ENCODE data around the gene SYCP2L. TPM values are rescaled to one million over a fixed set of nuclear protein-coding genes. Genes with fewer than 3 reads are reported as not detected.
"Not testable (repeated sequence)": the region's sequence is repeated elsewhere in the genome, so short reads cannot be mapped to it uniquely, and the experiment has no call there.

The SYCP2L gene
- under 1 TPM in 1 of 2 experiments, not detected in 1; 0.13 TPM for total RNA-seq

DNA sequence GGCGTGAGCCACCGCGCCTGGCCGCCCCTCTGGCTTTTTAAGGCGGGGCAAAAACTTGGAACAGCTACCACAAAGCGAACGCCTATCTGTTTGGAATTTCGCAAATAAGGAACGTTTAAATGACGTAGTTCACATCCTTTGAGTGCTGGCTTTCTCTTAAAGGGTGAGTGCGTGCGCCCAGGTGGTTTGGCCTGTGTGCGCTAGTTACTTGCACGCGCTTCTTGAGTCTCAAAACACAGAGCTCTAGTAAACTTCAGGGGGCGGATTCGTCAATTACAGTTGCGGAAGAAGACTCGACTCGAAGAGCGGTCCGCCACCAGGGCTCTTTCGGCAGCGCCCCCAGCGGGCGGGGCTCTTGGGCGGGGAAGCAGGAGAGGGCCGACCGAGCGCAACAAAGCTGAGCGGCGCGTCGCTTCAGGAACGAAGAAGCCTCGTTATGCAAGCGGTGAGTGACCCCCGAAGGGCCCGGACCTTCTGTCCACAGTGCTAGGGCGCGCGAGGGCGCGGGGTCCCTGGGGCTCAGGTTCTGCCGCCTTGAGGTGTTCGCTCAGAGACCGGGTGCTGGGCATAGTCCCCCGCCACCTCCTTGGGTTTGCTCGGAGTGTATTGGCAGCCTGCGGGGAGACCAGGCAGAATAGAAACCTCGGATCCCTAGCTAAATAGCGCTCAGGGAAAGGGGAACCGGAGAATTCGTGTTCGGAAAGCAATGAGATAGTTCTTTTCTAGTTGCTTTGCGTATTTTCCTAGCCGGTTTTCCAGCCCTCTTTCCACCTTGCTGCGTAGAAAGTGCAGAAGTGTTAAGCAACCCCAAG lies at the start of gene SYCP2L:
Gene SYCP2L, plus strand, starts transcription at position 362 of the 812 bp plus-strand sequence. Its CDS starts 75 bp downstream, at position 437.
- Mint-ChIP-seq H3K36me3 (ENCODE audit: low read depth) (peaks cover 2% of the 10 kb centered on the region), H3K27me3 (ENCODE audit: low read depth) (peaks cover 69% of the 10 kb centered on the region), H3K4me1 (ENCODE audit: low read depth) (peaks cover 13% of the 10 kb centered on the region), H3K4me3 (peak within 1 kb of the TSS; percentile 58), H3K27ac (no peak within 1 kb of the TSS), H3K9me3 (ENCODE audit: insufficient read depth) (no peaks in the 10 kb centered on the region)
- ChIA-PET CTCF (no interaction called here), POLR2A (no interaction called here)
- ATAC-seq (peak; percentile 51), DNase-seq (peak; percentile 24)

DNA sequence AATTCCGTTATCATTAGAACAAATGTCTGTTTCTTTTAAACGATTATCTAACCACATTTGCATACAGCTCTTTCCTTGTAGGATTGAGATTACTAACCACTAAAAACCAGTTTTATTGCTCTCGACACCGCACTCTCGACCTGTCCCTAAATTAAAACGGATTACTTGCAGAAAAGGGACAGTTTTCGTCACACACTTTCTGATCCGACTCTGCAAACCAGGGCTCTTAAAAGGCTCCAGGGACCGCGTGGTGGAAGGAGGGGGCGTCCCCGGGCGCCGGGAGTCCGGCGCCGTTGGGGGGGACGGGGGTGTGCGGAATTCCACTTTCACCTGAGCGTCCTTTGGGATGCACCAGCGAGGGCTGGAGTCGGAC lies 49.2 kb upstream of the SYCP2L start:
- no peaks in the 10 kb centered on the region for H3K36me3 Mint-ChIP-seq (ENCODE audit: low read depth)
- H3K27ac Mint-ChIP-seq: no peak overlapping the region
- H3K9me3 Mint-ChIP-seq (ENCODE audit: insufficient read depth): no peaks in the 10 kb centered on the region
- CTCF ChIA-PET: interaction anchor here (1.4 kb wide), 2 partner anchors 117 to 359 kb away, joined by 3 to 4 read pairs; no protein-coding TSS in a partner anchor
- H3K4me1 Mint-ChIP-seq (ENCODE audit: low read depth): peaks cover 20% of the 10 kb centered on the region
- POLR2A ChIA-PET: no interaction called here
- ATAC-seq (peak; percentile 7), DNase-seq (peak; percentile 25)
- peaks cover 45% of the 10 kb centered on the region for H3K27me3 Mint-ChIP-seq (ENCODE audit: low read depth)
- peak overlapping the region; percentile 77 for H3K4me3 Mint-ChIP-seq

DNA sequence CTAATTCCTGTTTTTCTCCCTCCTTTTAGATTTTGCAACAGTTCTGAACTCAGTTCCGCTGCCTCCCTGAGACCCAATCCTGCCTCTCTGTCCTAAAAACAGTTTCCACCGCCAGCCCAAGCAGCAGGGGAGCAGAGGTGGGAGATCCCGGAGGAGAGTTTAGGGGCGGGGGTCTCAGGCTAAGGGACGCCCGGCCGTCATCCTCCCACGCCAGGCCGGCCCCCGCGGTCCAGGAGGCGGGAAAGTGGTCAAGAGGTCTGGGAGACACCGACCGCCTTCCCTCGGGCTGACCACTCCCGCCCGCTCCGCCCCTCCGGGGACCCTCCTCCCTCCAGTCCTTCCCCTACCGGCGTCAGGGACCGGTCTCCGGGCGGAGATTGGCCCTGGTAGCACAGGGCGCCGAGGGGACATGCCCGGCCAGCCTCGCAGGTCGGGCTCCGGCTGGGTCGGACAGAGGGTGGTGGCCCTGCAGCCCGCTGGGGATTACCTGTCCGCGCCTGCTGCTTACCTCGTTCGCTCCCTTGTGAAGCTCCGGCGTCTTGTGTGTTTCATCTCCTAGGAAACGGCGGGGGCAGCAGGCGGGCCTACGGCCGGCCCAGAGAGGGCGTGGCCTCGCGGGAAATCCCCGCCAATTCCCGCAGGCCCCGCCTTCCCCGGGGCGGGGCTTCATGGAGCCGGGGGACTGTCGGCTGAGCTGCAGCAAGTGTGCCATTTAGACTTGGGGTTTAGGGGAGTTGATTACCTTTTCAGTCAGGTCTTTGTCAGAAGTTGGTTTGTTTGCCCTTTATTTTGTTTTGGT lies 48.7 kb upstream of the SYCP2L start, which contains the start of gene MAK:
Gene MAK, minus strand, starts transcription at position 545 of the 799 bp plus-strand sequence. CDS start 7,891 bp downstream, outside the sequence.
- peak; percentile 90 for DNase-seq
- no peaks in the 10 kb centered on the region for H3K36me3 Mint-ChIP-seq (ENCODE audit: low read depth)
- H3K27me3 Mint-ChIP-seq (ENCODE audit: low read depth): peaks cover 45% of the 10 kb centered on the region

DNA sequence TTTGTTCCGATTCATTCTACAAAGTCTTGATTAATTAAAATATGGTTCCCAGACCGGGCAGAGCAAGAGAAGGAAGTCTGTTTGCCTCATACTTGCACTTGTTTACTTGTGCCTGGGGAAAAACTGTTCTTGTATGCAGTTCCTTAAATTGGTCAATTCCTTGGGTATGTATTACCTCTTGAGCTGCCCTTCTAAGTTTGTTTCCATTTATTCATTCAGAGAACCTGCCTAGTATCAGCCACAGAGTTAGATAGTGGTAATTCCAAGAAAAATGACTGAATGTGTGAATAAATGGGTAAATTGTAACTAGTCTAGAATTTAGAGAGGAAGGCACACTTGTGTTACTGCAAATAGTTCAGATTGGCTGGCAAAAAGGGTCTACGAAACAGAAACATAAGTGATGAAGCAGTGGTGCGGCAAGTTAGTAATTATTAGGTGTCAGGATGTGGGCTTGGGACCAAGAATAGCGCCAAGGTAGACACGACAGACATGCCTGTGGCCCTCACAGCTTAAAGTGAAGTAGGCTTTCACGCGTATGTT lies 48.0 kb upstream of the SYCP2L start:
- POLR2A ChIA-PET: interaction anchor here (0.7 kb wide), 1 partner anchor 94 kb away, joined by 3 read pairs; no protein-coding TSS in a partner anchor
- peaks cover 45% of the 10 kb centered on the region for H3K27me3 Mint-ChIP-seq (ENCODE audit: low read depth)
- DNase-seq (no peak), ATAC-seq (peak; percentile 37)
- CTCF ChIA-PET: interaction anchor here (0.9 kb wide), 1 partner anchor 400 kb away, joined by 3 read pairs; no protein-coding TSS in a partner anchor
- H3K4me3 Mint-ChIP-seq: peak overlapping the region; percentile 77
- H3K9me3 Mint-ChIP-seq (ENCODE audit: insufficient read depth): no peaks in the 10 kb centered on the region
- peaks cover 20% of the 10 kb centered on the region for H3K4me1 Mint-ChIP-seq (ENCODE audit: low read depth)
- H3K36me3 Mint-ChIP-seq (ENCODE audit: low read depth): no peaks in the 10 kb centered on the region
- peak overlapping the region; percentile 12 for H3K27ac Mint-ChIP-seq

More for the DNA sequence above, 48.7 kb upstream of the SYCP2L start, which contains the start of gene MAK:
- ChIA-PET CTCF (interaction anchor here (0.9 to 1.4 kb wide), 2 partner anchors 117 to 399 kb away, joined by 3 read pairs; no protein-coding TSS in a partner anchor), POLR2A (interaction anchor here (0.7 kb wide), 1 partner anchor 93 kb away, joined by 3 read pairs; no protein-coding TSS in a partner anchor)
- peaks cover 20% of the 10 kb centered on the region for H3K4me1 Mint-ChIP-seq (ENCODE audit: low read depth)
- peak; percentile 97 for ATAC-seq
- H3K4me3 Mint-ChIP-seq: peak within 1 kb of the TSS; percentile 77
- no peaks in the 10 kb centered on the region for H3K9me3 Mint-ChIP-seq (ENCODE audit: insufficient read depth)
- H3K27ac Mint-ChIP-seq: peak within 1 kb of the TSS; percentile 12

DNA sequence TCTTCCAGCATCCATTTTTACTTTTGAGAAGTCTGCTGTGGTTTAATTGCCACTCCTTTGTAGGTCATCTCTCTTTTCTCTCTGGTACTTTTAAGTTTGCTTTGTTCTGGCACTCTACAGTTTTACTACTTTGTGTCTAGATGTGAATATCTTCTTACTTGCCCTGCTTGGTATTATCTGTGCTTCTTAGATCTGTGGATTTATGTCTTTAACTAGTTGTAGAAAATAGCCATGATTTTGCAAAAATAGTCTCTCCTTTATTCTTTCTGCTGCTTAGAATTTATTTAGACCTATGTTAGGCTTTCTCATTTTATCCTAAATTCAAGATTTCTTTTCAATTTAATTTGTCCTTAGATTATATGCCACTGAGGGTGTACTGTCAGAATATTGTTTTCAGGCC lies 43.3 kb upstream of the SYCP2L start:
- Mint-ChIP-seq H3K27me3 (ENCODE audit: low read depth) (peaks cover 12% of the 10 kb centered on the region), H3K4me3 (no peak overlapping the region), H3K27ac (no peak overlapping the region), H3K36me3 (ENCODE audit: low read depth) (no peaks in the 10 kb centered on the region), H3K4me1 (ENCODE audit: low read depth) (peaks cover 9% of the 10 kb centered on the region), H3K9me3 (ENCODE audit: insufficient read depth) (no peaks in the 10 kb centered on the region)
- ChIA-PET POLR2A (no interaction called here), CTCF (no interaction called here)
- ATAC-seq: no peak
- DNase-seq: no peak

DNA sequence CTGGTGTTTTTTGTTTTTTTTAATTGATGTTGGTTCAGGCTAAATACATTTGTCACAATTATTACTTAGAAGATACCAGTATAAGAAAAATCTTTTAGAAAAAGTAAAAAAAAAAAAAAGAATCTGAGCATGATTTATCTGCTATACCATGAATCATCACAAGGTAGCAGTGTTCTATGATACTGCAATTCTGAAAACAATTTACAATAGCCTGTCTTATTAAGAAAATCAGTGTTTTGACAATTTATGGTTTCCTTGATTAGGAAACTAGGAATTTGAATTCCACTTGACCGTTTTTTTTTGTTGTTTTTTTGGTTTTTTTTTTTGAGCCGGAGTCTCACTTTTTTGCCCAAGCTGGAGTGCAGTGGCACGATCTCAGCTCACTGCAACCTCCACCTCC lies 39.2 kb upstream of the SYCP2L start:
- ATAC-seq (no peak), DNase-seq (no peak)
- no peaks in the 10 kb centered on the region for H3K4me1 Mint-ChIP-seq (ENCODE audit: low read depth)
- ChIA-PET CTCF (no interaction called here), POLR2A (no interaction called here)
- no peaks in the 10 kb centered on the region for H3K36me3 Mint-ChIP-seq (ENCODE audit: low read depth)
- H3K27me3 Mint-ChIP-seq (ENCODE audit: low read depth): peaks cover 2% of the 10 kb centered on the region
- H3K4me3 Mint-ChIP-seq: no peak overlapping the region
- no peak overlapping the region for H3K27ac Mint-ChIP-seq
- H3K9me3 Mint-ChIP-seq (ENCODE audit: insufficient read depth): no peaks in the 10 kb centered on the region

DNA sequence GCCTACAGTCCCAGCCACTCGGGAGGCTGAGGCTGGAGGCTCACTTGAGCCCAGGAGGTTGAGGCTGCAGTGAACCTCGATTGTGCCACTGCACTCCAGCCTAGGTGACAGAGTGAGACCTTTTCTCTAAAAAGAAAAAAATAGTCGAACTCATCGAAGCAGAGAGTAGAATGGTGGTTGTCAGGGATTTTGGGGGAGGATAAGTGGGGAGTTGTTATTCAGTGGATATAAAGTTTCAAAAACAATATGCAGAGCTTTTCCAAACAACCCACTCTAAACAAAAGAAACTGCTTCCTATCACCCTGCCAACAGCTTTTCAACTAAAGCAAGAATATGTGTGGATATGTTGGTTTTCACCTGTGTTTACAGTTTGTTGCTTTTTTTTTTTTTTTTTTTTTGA lies 37.0 kb upstream of the SYCP2L start:
- POLR2A ChIA-PET: no interaction called here

DNA sequence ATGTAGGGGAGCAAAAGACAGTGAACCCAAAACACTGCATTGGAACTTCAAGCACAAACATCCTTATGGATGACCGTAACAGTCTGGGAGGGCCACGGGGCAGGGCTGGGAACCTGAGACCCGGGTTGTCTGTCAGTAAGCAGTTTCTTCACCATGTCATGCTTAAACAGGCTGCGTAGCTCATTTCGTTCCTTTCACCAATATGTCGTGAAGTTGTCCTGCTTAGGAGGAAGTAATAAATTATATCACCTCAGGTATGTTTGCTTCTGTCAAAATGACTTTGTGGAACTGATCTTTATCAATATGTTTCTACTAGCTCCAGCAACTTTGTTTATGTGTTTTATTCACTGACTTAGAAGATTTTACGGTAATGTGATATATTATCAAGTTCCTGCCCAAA lies 36.1 kb upstream of the SYCP2L start:
- no peaks in the 10 kb centered on the region for H3K36me3 Mint-ChIP-seq (ENCODE audit: low read depth)
- no peak overlapping the region for H3K4me3 Mint-ChIP-seq
- DNase-seq: no peak
- ChIA-PET CTCF (no interaction called here), POLR2A (no interaction called here)
- ATAC-seq: no peak
- peaks cover 10% of the 10 kb centered on the region for H3K9me3 Mint-ChIP-seq (ENCODE audit: insufficient read depth)
- peaks cover 2% of the 10 kb centered on the region for H3K27me3 Mint-ChIP-seq (ENCODE audit: low read depth)
- H3K4me1 Mint-ChIP-seq (ENCODE audit: low read depth): no peaks in the 10 kb centered on the region
- H3K27ac Mint-ChIP-seq: no peak overlapping the region

More for the DNA sequence above, 37.0 kb upstream of the SYCP2L start:
- Mint-ChIP-seq H3K9me3 (ENCODE audit: insufficient read depth) (peaks cover 10% of the 10 kb centered on the region), H3K27me3 (ENCODE audit: low read depth) (peaks cover 2% of the 10 kb centered on the region), H3K36me3 (ENCODE audit: low read depth) (no peaks in the 10 kb centered on the region), H3K4me1 (ENCODE audit: low read depth) (no peaks in the 10 kb centered on the region), H3K4me3 (no peak overlapping the region), H3K27ac (no peak overlapping the region)
- ATAC-seq: no peak
- CTCF ChIA-PET: no interaction called here
- no peak for DNase-seq

DNA sequence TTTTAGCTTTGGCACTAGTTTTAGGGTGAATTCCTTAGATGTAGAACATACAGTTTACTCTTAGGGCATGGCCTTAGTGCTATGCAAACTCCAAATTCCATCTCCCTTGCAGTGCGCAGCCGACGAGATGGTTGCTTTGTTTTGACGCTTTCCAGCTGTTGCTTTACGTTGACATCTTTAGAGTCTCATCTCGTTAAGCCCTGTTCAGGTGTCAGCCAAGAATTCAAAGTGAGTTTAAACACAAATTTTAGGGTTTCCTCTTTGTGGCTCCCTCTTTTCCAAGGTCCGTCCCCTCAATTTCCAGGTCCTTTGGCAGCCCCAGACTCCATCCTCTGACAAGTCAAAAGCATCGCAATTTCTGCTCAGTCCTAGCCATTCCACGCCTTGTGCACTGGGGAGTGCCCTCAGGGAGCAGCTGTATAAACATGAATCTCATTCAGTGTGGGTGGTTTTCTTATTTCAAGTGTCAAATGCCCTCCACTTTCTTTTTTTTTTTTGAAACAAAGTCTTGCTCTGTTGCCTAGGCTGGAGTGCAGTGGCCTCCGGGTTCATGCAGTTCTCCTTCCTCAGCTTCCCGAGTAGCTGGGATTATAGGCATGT lies 34.4 kb upstream of the SYCP2L start:
- Mint-ChIP-seq H3K27me3 (ENCODE audit: low read depth) (peaks cover 2% of the 10 kb centered on the region), H3K36me3 (ENCODE audit: low read depth) (no peaks in the 10 kb centered on the region), H3K9me3 (ENCODE audit: insufficient read depth) (peaks cover 10% of the 10 kb centered on the region), H3K27ac (no peak overlapping the region), H3K4me3 (no peak overlapping the region), H3K4me1 (ENCODE audit: low read depth) (no peaks in the 10 kb centered on the region)
- CTCF ChIA-PET: no interaction called here
- no peak for ATAC-seq
- DNase-seq: no peak
- POLR2A ChIA-PET: no interaction called here

DNA sequence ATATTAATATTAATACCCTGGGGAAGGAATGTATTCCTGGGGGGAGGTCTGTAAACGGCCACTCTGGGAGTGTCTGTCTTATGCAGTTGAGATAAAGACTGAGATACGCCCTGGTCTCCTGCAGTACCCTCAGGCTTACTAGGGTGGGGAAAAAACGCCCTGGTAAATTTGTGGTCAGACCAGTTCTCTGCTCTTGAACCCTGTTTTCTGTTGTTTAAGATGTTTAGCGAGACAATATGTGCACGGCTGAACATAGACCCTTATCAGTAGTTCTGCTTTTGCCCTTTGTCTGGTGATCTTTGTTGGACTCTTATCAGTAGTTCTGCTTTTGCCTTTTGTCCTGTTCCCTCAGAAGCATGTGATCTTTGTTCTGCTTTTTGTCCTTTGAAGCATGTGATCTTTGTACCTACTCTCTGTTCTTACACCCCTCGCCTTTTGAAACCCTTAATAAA lies 33.0 kb upstream of the SYCP2L start:
- ATAC-seq; POLR2A ChIA-PET; H3K9me3 Mint-ChIP-seq (ENCODE audit: insufficient read depth); CTCF ChIA-PET; H3K4me1 Mint-ChIP-seq (ENCODE audit: low read depth); H3K36me3 Mint-ChIP-seq (ENCODE audit: low read depth); H3K27ac Mint-ChIP-seq; DNase-seq; H3K27me3 Mint-ChIP-seq (ENCODE audit: low read depth); H3K4me3 Mint-ChIP-seq: not testable (repeated sequence)

DNA sequence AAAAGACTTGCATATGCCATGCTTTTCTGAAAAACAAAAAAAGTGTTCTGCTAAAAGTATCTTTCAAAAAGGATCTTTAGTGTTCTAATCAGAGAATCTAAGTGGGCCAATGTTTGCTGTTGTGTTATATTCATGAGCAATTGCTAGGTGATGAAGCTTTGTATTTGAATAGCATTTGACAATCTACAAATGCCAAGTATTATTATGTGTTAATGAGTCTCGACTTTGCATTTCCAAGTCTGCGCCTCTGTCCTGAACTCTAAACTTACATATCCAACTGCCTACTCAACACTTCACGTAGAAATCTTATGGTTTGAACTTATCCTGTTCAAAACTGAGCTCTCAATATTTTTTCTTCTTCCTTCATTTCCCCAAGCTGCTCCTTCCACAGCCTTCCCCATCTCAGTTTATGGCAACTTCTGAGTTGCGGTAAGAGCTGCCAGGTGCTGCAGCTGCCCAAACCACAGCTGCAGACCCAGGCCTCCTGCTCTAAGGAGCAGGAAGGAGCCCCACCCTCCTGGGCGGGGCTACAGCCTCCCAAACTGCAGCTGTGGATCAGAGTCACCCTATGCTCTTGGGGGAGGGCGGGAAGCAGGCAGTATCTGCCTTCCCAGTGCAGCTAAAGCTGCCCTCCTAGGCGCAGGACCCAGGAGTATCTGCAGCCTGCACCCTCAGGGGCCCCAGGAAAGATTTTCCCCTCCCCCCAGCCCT lies 31.8 kb upstream of the SYCP2L start:
- POLR2A ChIA-PET: no interaction called here
- Mint-ChIP-seq H3K4me3 (no peak overlapping the region), H3K4me1 (ENCODE audit: low read depth) (no peaks in the 10 kb centered on the region), H3K36me3 (ENCODE audit: low read depth) (no peaks in the 10 kb centered on the region), H3K27ac (no peak overlapping the region), H3K27me3 (ENCODE audit: low read depth) (peaks cover 2% of the 10 kb centered on the region), H3K9me3 (ENCODE audit: insufficient read depth) (peaks cover 10% of the 10 kb centered on the region)
- CTCF ChIA-PET: no interaction called here
- ATAC-seq (no peak), DNase-seq (no peak)
